ENCODE measurements around the gene FBN2.

Gene FBN2

GRCh38 chr5:128304088-128304487 lies 234.0 kb downstream of the FBN2 start:
- Histone ChIP-seq H3K4me1 (ENCODE audit: control insufficient read depth, insufficient read depth, low read length) (no peaks in the 10 kb centered on the region), H3K36me3 (ENCODE audit: control insufficient read depth, insufficient read depth, low read length) (no peaks in the 10 kb centered on the region), H3K27me3 (ENCODE audit: control insufficient read depth, insufficient read depth, low read length) (no peaks in the 10 kb centered on the region), H3K4me3 (ENCODE audit: low read length) (no peak overlapping the region), H3K9me3 (ENCODE audit: control insufficient read depth, insufficient read depth, low read length) (no peaks in the 10 kb centered on the region), H3K27ac (ENCODE audit: low read length) (no peak overlapping the region)
- DNase-seq (ENCODE audit: low read depth, low spot score) = no peak

GRCh38 chr5:128303593-128303992 lies 234.5 kb downstream of the FBN2 start:
- no CpG with 5 or more reads among the region's 1 CpG for WGBS (ENCODE audit: insufficient coverage, insufficient read length)

GRCh38 chr5:128300181-128300580 lies 237.9 kb downstream of the FBN2 start:
- no CpG with 5 or more reads among the region's 4 CpGs for WGBS (ENCODE audit: insufficient coverage, insufficient read length)
- Histone ChIP-seq H3K4me1 (ENCODE audit: control insufficient read depth, insufficient read depth, low read length) (no peaks in the 10 kb centered on the region), H3K9me3 (ENCODE audit: control insufficient read depth, insufficient read depth, low read length) (no peaks in the 10 kb centered on the region), H3K27me3 (ENCODE audit: control insufficient read depth, insufficient read depth, low read length) (no peaks in the 10 kb centered on the region), H3K36me3 (ENCODE audit: control insufficient read depth, insufficient read depth, low read length) (no peaks in the 10 kb centered on the region), H3K27ac (ENCODE audit: low read length) (no peak overlapping the region), H3K4me3 (ENCODE audit: low read length) (no peak overlapping the region)
- DNase-seq (ENCODE audit: low read depth, low spot score) = no peak

More at GRCh38 chr5:128303593-128303992, 234.5 kb downstream of the FBN2 start:
- Histone ChIP-seq H3K27me3 (ENCODE audit: control insufficient read depth, insufficient read depth, low read length) (no peaks in the 10 kb centered on the region), H3K4me1 (ENCODE audit: control insufficient read depth, insufficient read depth, low read length) (no peaks in the 10 kb centered on the region), H3K36me3 (ENCODE audit: control insufficient read depth, insufficient read depth, low read length) (no peaks in the 10 kb centered on the region), H3K9me3 (ENCODE audit: control insufficient read depth, insufficient read depth, low read length) (no peaks in the 10 kb centered on the region), H3K4me3 (ENCODE audit: low read length) (no peak overlapping the region), H3K27ac (ENCODE audit: low read length) (no peak overlapping the region)
- no peak for DNase-seq (ENCODE audit: low read depth, low spot score)

- Histone ChIP-seq H3K27ac (ENCODE audit: low read length) (no peak overlapping the region), H3K9me3 (ENCODE audit: control insufficient read depth, insufficient read depth, low read length) (no peaks in the 10 kb centered on the region), H3K36me3 (ENCODE audit: control insufficient read depth, insufficient read depth, low read length) (no peaks in the 10 kb centered on the region), H3K4me1 (ENCODE audit: control insufficient read depth, insufficient read depth, low read length) (no peaks in the 10 kb centered on the region), H3K27me3 (ENCODE audit: control insufficient read depth, insufficient read depth, low read length) (no peaks in the 10 kb centered on the region), H3K4me3 (ENCODE audit: low read length) (no peak overlapping the region)
- DNase-seq (ENCODE audit: low read depth, low spot score) = no peak
- no CpG with 5 or more reads among the region's 2 CpGs for WGBS (ENCODE audit: insufficient coverage, insufficient read length)
These were observed 247.7 kb downstream of the FBN2 start for GRCh38 chr5:128290152-128290858.

- no peak overlapping the region for H3K4me3 ChIP-seq (ENCODE audit: low read length)
- no peaks in the 10 kb centered on the region for H3K36me3 ChIP-seq (ENCODE audit: control insufficient read depth, insufficient read depth, low read length)
- no peaks in the 10 kb centered on the region for H3K4me1 ChIP-seq (ENCODE audit: control insufficient read depth, insufficient read depth, low read length)
- H3K27me3 ChIP-seq (ENCODE audit: control insufficient read depth, insufficient read depth, low read length) = no peaks in the 10 kb centered on the region
- WGBS (ENCODE audit: insufficient coverage, insufficient read length) = no CpG with 5 or more reads among the region's 2 CpGs
- no peak for DNase-seq (ENCODE audit: low read depth, low spot score)
- no peak overlapping the region for H3K27ac ChIP-seq (ENCODE audit: low read length)
- no peaks in the 10 kb centered on the region for H3K9me3 ChIP-seq (ENCODE audit: control insufficient read depth, insufficient read depth, low read length)
These were observed 250.3 kb downstream of the FBN2 start for GRCh38 chr5:128287740-128288139.

- H3K9me3 ChIP-seq (ENCODE audit: control insufficient read depth, insufficient read depth, low read length) = no peaks in the 10 kb centered on the region
- no peak overlapping the region for H3K4me3 ChIP-seq (ENCODE audit: low read length)
- H3K27ac ChIP-seq (ENCODE audit: low read length) = no peak overlapping the region
- no peaks in the 10 kb centered on the region for H3K27me3 ChIP-seq (ENCODE audit: control insufficient read depth, insufficient read depth, low read length)
- H3K36me3 ChIP-seq (ENCODE audit: control insufficient read depth, insufficient read depth, low read length) = no peaks in the 10 kb centered on the region
- H3K4me1 ChIP-seq (ENCODE audit: control insufficient read depth, insufficient read depth, low read length) = no peaks in the 10 kb centered on the region
- WGBS (ENCODE audit: insufficient coverage, insufficient read length) = no CpG with 5 or more reads among the region's 2 CpGs
- DNase-seq (ENCODE audit: low read depth, low spot score) = no peak
These were observed 253.8 kb downstream of the FBN2 start for GRCh38 chr5:128284236-128284635.

GRCh38 chr5:128279345-128279744 lies 258.7 kb downstream of the FBN2 start:
- Histone ChIP-seq H3K9me3 (ENCODE audit: control insufficient read depth, insufficient read depth, low read length) (no peaks in the 10 kb centered on the region), H3K4me1 (ENCODE audit: control insufficient read depth, insufficient read depth, low read length) (no peaks in the 10 kb centered on the region), H3K4me3 (ENCODE audit: low read length) (no peak overlapping the region), H3K36me3 (ENCODE audit: control insufficient read depth, insufficient read depth, low read length) (no peaks in the 10 kb centered on the region), H3K27ac (ENCODE audit: low read length) (no peak overlapping the region), H3K27me3 (ENCODE audit: control insufficient read depth, insufficient read depth, low read length) (no peaks in the 10 kb centered on the region)
- no CpG with 5 or more reads among the region's 2 CpGs for WGBS (ENCODE audit: insufficient coverage, insufficient read length)
- no peak for DNase-seq (ENCODE audit: low read depth, low spot score)

- WGBS (ENCODE audit: insufficient coverage, insufficient read length) = no CpG with 5 or more reads among the region's 6 CpGs
- Histone ChIP-seq H3K27ac (ENCODE audit: low read length) (no peak overlapping the region), H3K36me3 (ENCODE audit: control insufficient read depth, insufficient read depth, low read length) (no peaks in the 10 kb centered on the region), H3K4me3 (ENCODE audit: low read length) (no peak overlapping the region), H3K4me1 (ENCODE audit: control insufficient read depth, insufficient read depth, low read length) (peaks cover 1% of the 10 kb centered on the region; the same call in 1 of the 2 replicates), H3K27me3 (ENCODE audit: control insufficient read depth, insufficient read depth, low read length) (no peaks in the 10 kb centered on the region), H3K9me3 (ENCODE audit: control insufficient read depth, insufficient read depth, low read length) (no peaks in the 10 kb centered on the region)
- no peak for DNase-seq (ENCODE audit: low read depth, low spot score)
These were observed 261.4 kb downstream of the FBN2 start for GRCh38 chr5:128276537-128277216.

- H3K27ac ChIP-seq (ENCODE audit: low read length) = no peak overlapping the region
- H3K4me3 ChIP-seq (ENCODE audit: low read length) = no peak overlapping the region
- no peaks in the 10 kb centered on the region for H3K9me3 ChIP-seq (ENCODE audit: control insufficient read depth, insufficient read depth, low read length)
- H3K4me1 ChIP-seq (ENCODE audit: control insufficient read depth, insufficient read depth, low read length) = peaks cover 1% of the 10 kb centered on the region; the same call in 1 of the 2 replicates
- H3K27me3 ChIP-seq (ENCODE audit: control insufficient read depth, insufficient read depth, low read length) = no peaks in the 10 kb centered on the region
- no peaks in the 10 kb centered on the region for H3K36me3 ChIP-seq (ENCODE audit: control insufficient read depth, insufficient read depth, low read length)
- no peak for DNase-seq (ENCODE audit: low read depth, low spot score)
- no CpG with 5 or more reads among the region's 2 CpGs for WGBS (ENCODE audit: insufficient coverage, insufficient read length)
These were observed 263.6 kb downstream of the FBN2 start for GRCh38 chr5:128274441-128274840.

GRCh38 chr5:128273736-128274135 lies 264.3 kb downstream of the FBN2 start:
- Histone ChIP-seq H3K4me1 (ENCODE audit: control insufficient read depth, insufficient read depth, low read length) (peaks cover 1% of the 10 kb centered on the region; the same call in 1 of the 2 replicates), H3K27ac (ENCODE audit: low read length) (no peak overlapping the region), H3K27me3 (ENCODE audit: control insufficient read depth, insufficient read depth, low read length) (no peaks in the 10 kb centered on the region), H3K36me3 (ENCODE audit: control insufficient read depth, insufficient read depth, low read length) (no peaks in the 10 kb centered on the region), H3K9me3 (ENCODE audit: control insufficient read depth, insufficient read depth, low read length) (no peaks in the 10 kb centered on the region), H3K4me3 (ENCODE audit: low read length) (no peak overlapping the region)
- no CpG with 5 or more reads among the region's 5 CpGs for WGBS (ENCODE audit: insufficient coverage, insufficient read length)
- no peak for DNase-seq (ENCODE audit: low read depth, low spot score)

Data from iPS DF 6.9 (cell line).